ENCODE data around the gene PLAGL2.
"Not testable (repeated sequence)": the region's sequence is repeated elsewhere in the genome, so short reads cannot be mapped to it uniquely, and the experiment has no call there.

The PLAGL2 gene

GRCh38 chr20:32204205-32205109 lies 3.1 kb downstream of the PLAGL2 start:
- no peak for DNase-seq

- DNase-seq = no peak
Observed at GRCh38 chr20:32203356-32204204, 4.0 kb downstream of the PLAGL2 start.

DNA sequence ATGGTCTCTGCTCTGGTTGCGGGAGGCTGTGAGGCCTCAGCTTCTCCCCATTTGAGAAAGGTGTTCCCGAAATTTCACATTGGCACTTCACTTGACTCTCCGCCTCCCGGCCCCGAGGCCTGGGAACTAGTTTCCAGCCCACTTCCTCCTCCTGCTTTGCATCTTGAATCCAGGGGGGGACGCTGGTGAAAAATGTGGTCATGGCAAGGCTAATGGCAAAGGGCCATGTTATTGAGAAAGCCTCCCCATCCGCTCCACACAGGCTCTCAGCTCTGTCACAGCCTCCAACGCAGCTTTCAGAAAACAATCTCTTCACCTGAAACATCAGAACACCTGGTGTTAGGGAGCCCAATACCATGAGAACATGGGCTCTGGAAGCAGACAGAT lies 5.6 kb downstream of the PLAGL2 start:
- DNase-seq = no peak

- no peak for DNase-seq
Observed at GRCh38 chr20:32201296-32201976, 6.1 kb downstream of the PLAGL2 start.

DNA sequence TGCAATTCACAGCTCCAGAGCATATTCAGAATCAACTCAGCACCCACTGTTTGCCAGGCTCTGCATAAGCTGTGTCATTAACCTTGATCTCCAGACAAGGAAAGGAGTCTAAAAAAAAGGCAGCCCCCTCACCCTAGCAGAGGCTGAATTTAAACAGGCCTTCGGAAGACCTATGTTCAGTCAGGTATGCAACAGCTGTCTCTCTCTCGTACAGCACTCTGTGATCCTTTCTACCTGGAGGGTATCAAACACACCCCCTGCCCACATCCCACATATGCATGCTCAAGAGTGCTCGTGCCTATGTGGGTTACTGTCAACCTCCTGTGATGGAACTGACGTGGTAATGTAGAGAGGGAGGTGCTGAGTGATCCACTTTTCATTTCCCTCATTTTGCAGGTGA lies 8.5 kb downstream of the PLAGL2 start:
- DNase-seq = no peak

GRCh38 chr20:32197136-32197535 lies 10.4 kb downstream of the PLAGL2 start:
- not testable (repeated sequence) for DNase-seq

- DNase-seq = not testable (repeated sequence)
Observed at GRCh38 chr20:32196613-32197012, 10.9 kb downstream of the PLAGL2 start.

DNA sequence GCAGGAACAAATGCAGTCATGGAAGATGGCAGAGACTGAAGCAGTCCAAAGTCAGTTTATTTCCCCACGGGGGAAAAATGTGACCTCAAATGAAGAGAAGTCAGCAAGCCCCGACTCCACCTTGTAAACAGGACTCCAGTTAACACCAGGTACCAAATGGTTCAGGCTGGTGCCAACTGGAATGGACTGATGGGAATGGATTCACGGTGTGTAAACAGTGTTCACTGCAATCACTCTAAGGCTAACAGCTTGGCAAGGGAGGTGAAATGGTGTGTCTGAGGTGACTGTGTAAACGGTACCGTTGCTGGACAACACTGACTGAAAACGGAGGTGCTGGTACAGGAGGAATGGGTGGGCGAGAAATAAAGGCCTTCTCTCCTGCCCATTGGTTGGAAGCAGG lies 12.0 kb downstream of the PLAGL2 start:
- DNase-seq = no peak

GRCh38 chr20:32193996-32194395 lies 13.5 kb downstream of the PLAGL2 start:
- DNase-seq = no peak

DNA sequence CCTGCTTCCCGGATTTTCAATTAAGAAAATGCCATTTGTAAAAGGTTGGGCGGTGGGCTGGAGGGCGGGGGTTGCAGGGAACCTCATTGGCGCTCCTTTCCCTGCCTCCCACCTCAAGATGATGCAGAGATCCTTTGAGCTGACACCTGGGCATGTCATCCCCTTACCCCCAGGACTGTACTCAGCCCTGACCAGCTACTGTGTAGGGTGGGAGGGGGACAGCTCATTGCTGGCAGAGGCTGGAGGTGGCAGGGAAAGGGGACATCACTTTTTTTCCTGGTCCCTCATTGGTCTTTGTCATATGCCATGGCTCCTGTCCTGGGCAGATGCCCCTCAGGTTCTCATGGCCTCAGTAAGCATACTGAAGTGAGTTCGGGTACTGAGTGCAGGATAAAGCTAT lies 14.2 kb downstream of the PLAGL2 start:
- not testable (repeated sequence) for DNase-seq

- no peak for DNase-seq
Observed at GRCh38 chr20:32192698-32193097, 14.8 kb downstream of the PLAGL2 start.

GRCh38 chr20:32191873-32192272 lies 15.7 kb downstream of the PLAGL2 start:
- no peak for DNase-seq

DNA sequence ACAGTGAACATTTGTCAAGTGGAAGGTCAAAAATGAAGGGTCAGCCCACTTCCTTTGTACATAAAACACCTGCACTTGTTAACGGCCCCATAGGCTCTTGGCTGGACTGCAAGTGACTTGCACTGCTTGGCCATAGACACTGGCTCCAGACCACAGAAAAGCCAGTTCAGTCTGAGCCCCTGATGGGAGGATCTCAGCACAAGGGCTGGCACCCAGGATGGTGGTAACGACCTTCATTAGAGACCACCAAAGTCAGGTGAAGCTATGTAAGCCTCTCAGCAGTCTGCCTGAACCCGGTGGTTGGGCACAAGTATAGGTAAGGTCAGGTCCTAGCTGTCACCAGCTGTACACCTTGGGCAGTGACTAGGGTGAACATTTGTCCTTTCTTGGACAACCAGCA lies 16.1 kb downstream of the PLAGL2 start:
- no peak for DNase-seq

GRCh38 chr20:32190616-32191415 lies 16.7 kb downstream of the PLAGL2 start:
- no peak for DNase-seq

DNA sequence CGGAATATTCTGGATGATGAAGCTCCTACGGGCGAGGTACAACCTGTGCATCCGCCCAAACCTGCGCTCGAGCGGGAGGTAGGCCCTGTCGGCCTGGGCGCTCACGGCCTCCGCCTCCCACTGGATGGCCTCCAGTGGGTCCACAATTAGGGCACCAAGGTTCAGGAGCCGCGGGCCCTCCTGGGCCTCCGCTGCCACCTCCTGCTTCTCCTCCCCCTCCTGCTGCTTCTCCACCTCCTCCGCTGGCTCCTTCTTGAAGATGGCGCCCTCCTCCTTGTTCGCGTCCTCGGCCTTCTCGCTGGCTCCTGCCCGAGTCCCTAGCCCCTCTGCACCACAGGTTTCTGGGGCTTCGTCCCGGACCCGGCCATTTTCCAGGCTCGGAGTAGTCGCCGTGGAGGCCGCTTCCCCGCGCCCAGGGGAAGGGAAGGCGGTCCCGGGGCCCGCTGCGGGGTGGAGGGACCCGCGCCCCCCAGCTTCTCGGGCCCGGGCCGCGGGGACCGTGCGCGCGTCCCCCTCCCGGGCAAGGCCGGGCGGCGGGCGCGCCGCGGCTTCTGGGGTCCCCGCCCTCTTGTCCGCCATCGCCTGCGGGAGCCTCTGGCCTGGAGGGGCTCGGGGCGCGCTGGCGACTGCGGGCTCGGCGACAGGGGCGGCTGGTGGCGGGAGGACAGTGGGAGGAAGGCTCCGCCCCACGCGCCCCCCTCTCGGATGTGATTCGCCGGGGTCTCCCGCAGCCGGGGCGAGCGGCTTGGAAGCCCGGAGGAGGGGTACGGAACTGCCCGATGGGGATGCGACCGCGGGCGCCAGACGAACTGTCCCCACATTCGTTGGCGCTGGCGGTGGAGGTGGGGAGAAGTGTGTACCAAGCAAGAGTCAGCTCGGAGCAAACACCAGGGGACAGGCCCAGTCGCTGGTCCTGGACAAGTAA lies 17.6 kb downstream of the PLAGL2 start:
- DNase-seq = no peak

DNA sequence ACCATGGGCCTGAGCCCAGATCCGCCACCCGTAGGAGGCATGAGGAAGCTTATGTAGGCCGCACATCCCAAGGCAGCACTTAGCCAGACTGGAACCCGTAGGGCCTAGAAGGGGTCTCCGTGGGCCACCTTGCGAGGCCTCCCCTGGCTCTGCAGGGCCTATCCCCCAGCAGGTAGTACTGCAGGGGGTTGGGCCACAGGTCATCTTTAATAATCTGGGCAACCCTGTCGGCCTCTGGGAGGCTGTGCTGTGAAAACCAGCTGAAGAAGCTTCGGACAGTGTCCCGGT lies 18.5 kb downstream of the PLAGL2 start:
- no peak for DNase-seq

DNA sequence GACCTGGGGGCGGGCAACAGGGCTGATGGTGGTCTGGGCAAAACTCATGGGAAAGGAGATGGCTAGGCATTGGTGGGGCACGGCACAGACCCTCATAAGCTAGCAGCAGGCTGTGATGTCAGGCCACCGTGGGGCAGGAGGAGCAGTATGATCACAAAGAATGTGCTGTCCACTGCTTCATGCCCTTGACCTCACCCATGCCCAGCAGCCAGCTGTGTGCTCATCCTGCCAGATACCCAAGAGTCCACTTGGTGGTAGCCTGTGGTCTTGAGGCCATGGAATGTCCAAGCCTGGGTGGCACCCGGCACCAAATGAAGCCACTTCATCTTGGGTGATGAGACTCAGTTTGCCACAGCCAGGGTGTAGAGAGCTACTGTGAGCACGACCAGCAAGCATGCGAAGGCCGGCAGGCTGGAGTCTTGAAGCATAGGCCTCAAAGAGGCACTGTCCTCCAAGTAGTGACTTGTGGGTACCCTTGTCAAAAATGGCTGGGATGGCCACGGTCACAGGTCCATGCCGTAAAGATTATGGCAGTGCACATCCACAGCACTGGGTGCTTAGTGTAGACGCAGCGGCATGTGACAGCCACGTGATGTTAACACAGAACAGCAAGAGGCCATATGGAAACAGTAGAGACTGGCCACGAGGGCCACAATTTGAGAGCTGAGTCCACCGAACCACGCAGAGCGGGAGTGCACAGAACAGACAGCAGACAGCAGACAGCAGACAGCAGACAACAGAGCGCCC lies 19.0 kb downstream of the PLAGL2 start:
- DNase-seq = no peak

DNA sequence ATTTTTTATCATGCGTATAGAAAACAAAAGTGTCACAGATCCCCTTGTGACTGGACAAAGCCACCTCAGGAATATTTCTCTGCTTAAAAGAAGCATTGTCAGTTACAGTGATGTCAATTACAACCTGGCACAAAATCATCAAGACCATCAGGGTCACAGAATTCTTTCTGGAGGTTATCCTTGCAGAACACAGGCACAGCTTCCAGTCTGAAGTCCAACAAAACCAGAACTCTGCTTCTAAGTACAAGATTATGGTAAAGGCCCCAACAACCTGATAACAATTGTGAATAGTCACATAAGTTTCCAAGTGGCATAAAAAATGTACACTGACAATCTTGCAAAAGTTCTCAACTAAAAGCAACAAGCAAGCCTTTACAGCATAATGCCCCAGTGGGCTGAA lies 21.0 kb downstream of the PLAGL2 start:
- DNase-seq = no peak

DNA sequence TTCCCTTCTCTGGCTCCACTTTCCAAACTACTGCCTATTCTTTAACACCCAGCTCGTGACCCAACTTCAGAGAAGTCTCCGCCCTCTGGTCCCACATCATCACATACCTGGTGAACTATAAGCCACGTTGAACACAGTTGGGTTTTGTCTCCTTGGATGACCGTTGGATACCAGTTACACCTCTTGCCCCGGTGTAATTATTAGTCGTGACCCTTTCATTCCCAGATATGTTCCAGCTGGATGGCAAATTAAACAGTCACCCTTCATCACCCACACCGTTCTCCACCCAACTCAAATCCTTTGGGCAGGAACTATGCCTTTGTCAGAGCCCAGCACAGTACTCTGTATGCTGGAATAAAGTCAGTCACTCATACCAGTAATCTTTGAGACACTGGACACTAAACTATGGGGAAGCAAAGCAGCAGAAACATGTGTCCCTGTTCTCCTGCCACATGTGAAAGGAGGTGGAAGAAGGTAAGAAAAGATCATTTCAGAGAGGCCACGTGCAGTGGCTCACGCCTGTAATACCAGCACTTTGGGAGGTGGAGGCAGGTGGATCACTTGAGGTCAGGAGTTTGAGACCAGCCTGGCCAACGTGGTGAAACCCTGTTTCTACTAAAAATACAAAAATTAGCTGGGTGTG lies 22.5 kb downstream of the PLAGL2 start:
- no peak for DNase-seq

- DNase-seq = no peak
Observed at GRCh38 chr20:32183947-32184635, 23.5 kb downstream of the PLAGL2 start.
